Psoas muscle (tissue), 8 donors: Measurements from ENCODE around the gene EBI3. TPM values are rescaled to one million over a fixed set of nuclear protein-coding genes. Genes with fewer than 3 reads are reported as not detected.
"Not testable (repeated sequence)": the region's sequence is repeated elsewhere in the genome, so short reads cannot be mapped to it uniquely, and the experiment has no call there.

Source experiments
- ATAC-seq, 4 donors: fragments of 200-7000 bp; cut with Tn5 transposase; one replicate each; pipeline ENCODE4 v1.9.1; 2020; ENCODE audit warnings: moderate library complexity in 3 of 4, mild to moderate bottlenecking in 2 of 4
- DNase-seq, 2 donors: peaks; one replicate each; pipeline ENCODE4 v3.0.0-alpha.2; 2020
- H3K27ac ChIP-seq: fragments of 200-600 bp; one replicate; pipeline ENCODE4 v1.8.0; 2022
- H3K27me3 ChIP-seq, 3 donors: fragments of 200-600 bp in 1 of 3; one replicate each; pipeline versions ENCODE4 v1.6.1 to v1.8.0; 2013 to 2022; ENCODE audit warnings: low read length in 2 of 3, mild to moderate bottlenecking in 2 of 3, moderate library complexity in 1 of 3; ENCODE audit not compliant: insufficient read depth in 3 of 3
- H3K36me3 ChIP-seq, 2 donors: fragments of 200-600 bp in 1 of 2; one replicate each; pipeline versions ENCODE4 v1.6.1 to v1.8.0; 2013 to 2022; ENCODE audit warnings: low read depth in 1 of 2, mild to moderate bottlenecking in 1 of 2, moderate library complexity in 1 of 2; ENCODE audit not compliant: insufficient read depth in 1 of 2
- H3K4me1 ChIP-seq: fragments of 200-600 bp; one replicate; pipeline ENCODE4 v1.8.0; 2022
- H3K4me3 ChIP-seq: fragments of 200-600 bp; one replicate; pipeline ENCODE4 v1.8.0; 2022; ENCODE audit warnings: mild to moderate bottlenecking
- H3K9me3 ChIP-seq: fragments of 200-600 bp; one replicate; pipeline ENCODE4 v1.8.0; 2022
- CTCF ChIP-seq: fragments of 200-600 bp; IDR thresholded peaks from one replicate; pipeline ENCODE4 v1.8.0; 2022; ENCODE audit warnings: antibody characterized with exemption
- WGBS, 3 donors: extraction: QIAGEN DNeasy Blood & Tissue Kit; methylation state at CpG; one replicate each; pipeline versions ENCODE4 v1.1.6 to v1.1.7; 2013; 5-methylcytosine and 5-hydroxymethylcytosine counted together
- intact Hi-C, 2 donors: fragments of 100-400 bp; cut with DNase I; formaldehyde crosslinking; loops; one replicate each; pipeline versions ENCODE4 v1.11.0 to v1.14.2; 2022
- polyA plus RNA-seq, 3 donors: library from polyadenylated mRNA; stranded (reverse); fragments of 200-250 nt; gene quantifications; one replicate each; pipeline ENCODE4 v1.2.3, GENCODE V29; 2013
- total RNA-seq, 4 donors: library from RNA; stranded (reverse); fragmentation: NEBNext Ultra II Directional in 2 of 4; extraction: Animal tissue kit (Norgen Biotek cat#: 25700) in 2 of 4; gene quantifications; one replicate each; pipeline versions ENCODE4 v1.2.1 to v1.2.4, GENCODE V29; 2021 to 2023
- donor health status: healthy with polysubstance abuse.
- donor health status: DM: no; HTN: no; CAD: no; lungs with moderate emphysema.
- donor health status: Bipolar disorder and iron deficiency.
- donor health status: healthy.
- donor health status: DM: yes; HTN: yes; CAD: no.
- donor health status: DM: no; HTN: no; CAD: no.
- donor health status: DM: no; HTN: no; CAD: no.
- donor health status: DM: yes; HTN: yes; CAD: no.

EBI3 gene
- total and polyA plus RNA-seq, 7 donors: 0.19 to 0.77 (median 0.54) TPM

GRCh38 chr19:4272894-4273293 lies 43.6 kb downstream of the EBI3 start:
- Histone ChIP-seq H3K9me3 (no peaks in the 10 kb centered on the region), H3K4me3 (no peak overlapping the region), H3K4me1 (no peaks in the 10 kb centered on the region), H3K27me3 (no peaks in the 10 kb centered on the region), H3K27ac (no peak overlapping the region), H3K36me3 (peaks cover 6 to 47% of the 10 kb centered on the region in 2 donors)
- WGBS, 3 donors: 57 to 65% (median 62%) methylated on average over 10 of the region's 10 CpGs
- ATAC-seq (no peak), DNase-seq (no peak)
- TF ChIP-seq CTCF: no peak
- intact Hi-C loops: loop anchor here in 1 of 2 donors (10.0 kb wide), 1 partner anchor 142 kb away; no protein-coding TSS in a partner anchor

- not testable (repeated sequence) for H3K9me3 ChIP-seq, H3K4me1 ChIP-seq, H3K4me3 ChIP-seq, DNase-seq, H3K27ac ChIP-seq
- intact Hi-C loops: loop anchor here in 1 of 2 donors (10.0 kb wide), 1 partner anchor 140 kb away; no protein-coding TSS in a partner anchor
- ATAC-seq: peak in 1 of 4 donors; percentile 37
- peaks cover 0 to 13% (median 6%) of the 10 kb centered on the region in 3 donors for H3K27me3 ChIP-seq
- peaks cover 0 to 33% of the 10 kb centered on the region in 2 donors for H3K36me3 ChIP-seq
- WGBS, 3 donors: 28 to 42% (median 28%) methylated on average over 6 of the region's 6 CpGs
Observed at GRCh38 chr19:4274321-4274686, 45.0 kb downstream of the EBI3 start.

- 32 to 41% (median 37%) methylated on average over 16 of the region's 16 CpGs for WGBS, 3 donors
- H3K4me1 ChIP-seq: peaks cover 4% of the 10 kb centered on the region
- H3K4me3 ChIP-seq: no peak overlapping the region
- peaks cover 0 to 3% of the 10 kb centered on the region in 2 donors for H3K36me3 ChIP-seq
- no peak overlapping the region for H3K27ac ChIP-seq
- DNase-seq: no peak
- no peak for ATAC-seq
- no peak for TF ChIP-seq CTCF
- no peaks in the 10 kb centered on the region for H3K9me3 ChIP-seq
- peaks cover 0 to 40% (median 16%) of the 10 kb centered on the region in 3 donors for H3K27me3 ChIP-seq
- intact Hi-C loops: loop anchor here in 1 of 2 donors (10.0 kb wide), 1 partner anchor 138 kb away; no protein-coding TSS in a partner anchor
Observed at GRCh38 chr19:4277191-4277696, 47.9 kb downstream of the EBI3 start.

- TF ChIP-seq CTCF: no peak
- no peaks in the 10 kb centered on the region for H3K9me3 ChIP-seq
- ATAC-seq: no peak
- WGBS, 3 donors: 19 to 43% (median 28%) methylated on average over 4 of the region's 4 CpGs
- H3K4me3 ChIP-seq: no peak overlapping the region
- H3K4me1 ChIP-seq: peaks cover 4% of the 10 kb centered on the region
- no peaks in the 10 kb centered on the region for H3K36me3 ChIP-seq
- intact Hi-C loops: loop anchor here in 1 of 2 donors (10.0 kb wide), 1 partner anchor 137 kb away; no protein-coding TSS in a partner anchor
- DNase-seq: no peak
- no peak overlapping the region for H3K27ac ChIP-seq
- peaks cover 0 to 48% (median 16%) of the 10 kb centered on the region in 3 donors for H3K27me3 ChIP-seq
Observed at GRCh38 chr19:4278010-4278409, 48.7 kb downstream of the EBI3 start.

GRCh38 chr19:4278419-4279266 lies 49.3 kb downstream of the EBI3 start, which contains the start of gene SHD:
Gene SHD (plus strand): TSS chr19:4279266. CDS start chr19:4280064, 798 bp downstream.
- no peaks in the 10 kb centered on the region for H3K9me3 ChIP-seq
- H3K27ac ChIP-seq: no peak within 1 kb of the TSS
- peak within 1 kb of the TSS; percentile 51 for H3K4me3 ChIP-seq
- WGBS, 3 donors: 2 to 4% (median 4%) methylated on average over 29 to 43 of the region's 44 CpGs
- no peaks in the 10 kb centered on the region for H3K36me3 ChIP-seq
- peaks cover 4% of the 10 kb centered on the region for H3K4me1 ChIP-seq
- intact Hi-C loops: loop anchor here in 1 of 2 donors (10.0 kb wide), 1 partner anchor 136 kb away; no protein-coding TSS in a partner anchor
- no peak for TF ChIP-seq CTCF
- peaks cover 0 to 51% (median 16%) of the 10 kb centered on the region in 3 donors for H3K27me3 ChIP-seq
- ATAC-seq (peak in 1 of 4 donors; percentile 19), DNase-seq (no peak)
